ENCODE data around the gene SULT1C2. TPM values are rescaled to one million over a fixed set of nuclear protein-coding genes. Genes with fewer than 3 reads are reported as not detected.

SULT1C2 gene
- not detected in 2 replicates for total RNA-seq

DNA sequence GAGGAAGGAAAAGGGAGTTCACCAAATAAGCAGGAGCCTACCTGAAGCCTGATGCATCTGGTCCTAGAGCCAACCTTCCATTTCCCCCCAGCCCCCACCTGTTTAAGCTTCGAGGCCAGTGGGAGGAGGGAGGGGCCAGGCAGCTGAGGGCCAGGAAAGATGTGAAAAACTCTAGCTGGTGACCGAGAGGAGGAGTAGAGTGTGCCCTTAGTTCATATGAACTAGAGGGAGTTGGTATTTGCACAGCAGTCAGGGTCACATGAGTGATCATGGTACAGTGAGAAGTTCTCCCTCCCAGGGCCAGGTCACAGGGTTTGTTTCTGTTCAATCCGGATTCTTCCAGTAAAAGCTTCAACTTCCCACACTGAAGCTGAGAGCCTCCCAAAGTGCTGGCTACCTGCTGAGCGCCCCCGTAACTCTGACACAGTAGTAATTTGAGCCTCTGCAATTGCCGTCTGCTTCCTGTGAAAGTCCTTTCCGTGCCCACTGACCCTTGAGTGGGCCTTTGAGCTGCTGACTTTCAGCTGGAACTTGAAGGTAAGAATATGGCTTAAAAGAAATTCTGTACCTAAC lies at the start of gene SULT1C2:
Gene SULT1C2, plus strand, starts transcription at position 362 of the 573 bp plus-strand sequence. CDS start 4,773 bp downstream, outside the sequence.

GRCh38 chr2:108239786-108240185 lies 48.9 kb upstream of the SULT1C2 start, which contains the start of gene SULT1C3:
SULT1C3 (plus strand) TSS chr2:108239968; CDS start chr2:108247195, 7,227 bp downstream.

Other genes with a start within 250 kb of the SULT1C2 start
- not detected in 2 replicates for gene SULT1C3, start 48.9 kb upstream of the SULT1C2 start, total RNA-seq
- 0.30 and 0.32 TPM in 2 replicates for gene SULT1C4, start 89.1 kb downstream of the SULT1C2 start, total RNA-seq
- gene GCC2, start 160.3 kb downstream of the SULT1C2 start, total RNA-seq: 36.2 and 37.6 TPM in 2 replicates
- gene LIMS1, start 245.6 kb downstream of the SULT1C2 start, total RNA-seq: 123 and 223 TPM in 2 replicates

Measured in smooth muscle cell of the umbilical artery (primary cell).